ENCODE measurements around the gene ASPG.

The ASPG gene

GRCh38 chr14:104104076-104104901 lies 18.8 kb downstream of the ASPG start:
- DNase-seq (ENCODE audit: low read depth in 2 of 2) = no peak
- no peak overlapping the region for H3K4me3 ChIP-seq (replicated peaks in 1 of 2; ENCODE audit: low read depth in 2 of 2, low read length in 2 of 2)
- TF ChIP-seq CTCF (IDR thresholded peaks at IDR 0.05; ENCODE audit: low read depth, low read length) = no peak

- no peak for DNase-seq (ENCODE audit: low read depth in 2 of 2)
- H3K4me3 ChIP-seq (replicated peaks in 1 of 2; ENCODE audit: low read depth in 2 of 2, low read length in 2 of 2) = no peak overlapping the region
- no peak for TF ChIP-seq CTCF (IDR thresholded peaks at IDR 0.05; ENCODE audit: low read depth, low read length)
These were observed 19.7 kb downstream of the ASPG start for GRCh38 chr14:104105071-104105821.

GRCh38 chr14:104105822-104106470 lies 20.4 kb downstream of the ASPG start:
- no peak overlapping the region for H3K4me3 ChIP-seq (replicated peaks in 1 of 2; ENCODE audit: low read depth in 2 of 2, low read length in 2 of 2)
- DNase-seq (ENCODE audit: low read depth in 2 of 2) = no peak
- TF ChIP-seq CTCF (IDR thresholded peaks at IDR 0.05; ENCODE audit: low read depth, low read length) = no peak

- no peak overlapping the region for H3K4me3 ChIP-seq (replicated peaks in 1 of 2; ENCODE audit: low read depth in 2 of 2, low read length in 2 of 2)
- no peak for TF ChIP-seq CTCF (IDR thresholded peaks at IDR 0.05; ENCODE audit: low read depth, low read length)
- no peak for DNase-seq (ENCODE audit: low read depth in 2 of 2)
These were observed 21.0 kb downstream of the ASPG start for GRCh38 chr14:104106471-104106991.

- no peak for TF ChIP-seq CTCF (IDR thresholded peaks at IDR 0.05; ENCODE audit: low read depth, low read length)
- DNase-seq (ENCODE audit: low read depth in 2 of 2) = no peak
These were observed 21.6 kb downstream of the ASPG start for GRCh38 chr14:104107101-104107581.

More at GRCh38 chr14:104107101-104107581, 21.6 kb downstream of the ASPG start:
- H3K4me3 ChIP-seq (replicated peaks in 1 of 2; ENCODE audit: low read depth in 2 of 2, low read length in 2 of 2) = no peak overlapping the region

All from cardiac fibroblast (primary cell).